HepG2 (cell line): ENCODE results near the gene VPS11. TPM values are rescaled to one million over a fixed set of nuclear protein-coding genes. Genes with fewer than 3 reads are reported as not detected.

Experiments
- ETV5 ChIP-seq: IDR thresholded peaks from 2 replicates; pipeline ENCODE4 v1.6.1; 2018; ENCODE audit warnings: missing biosample characterization, missing genetic modification reagents, inconsistent platforms, borderline replicate concordance
- HOXA3 ChIP-seq: sonication (generic); formaldehyde crosslinking; IDR thresholded peaks from 2 replicates; pipeline ENCODE4 v1.5.0; 2020; ENCODE audit warnings: missing genetic modification reagents
- NPAS2 ChIP-seq: sonication (generic); formaldehyde crosslinking; IDR thresholded peaks from 2 replicates; pipeline ENCODE4 v1.8.0; 2022; ENCODE audit warnings: mild to moderate bottlenecking, missing genetic modification reagents, borderline replicate concordance
- RARA ChIP-seq: IDR thresholded peaks from 2 replicates; pipeline ENCODE4 v1.6.1; 2016; ENCODE audit warnings: missing genetic modification reagents, missing compliant biosample characterization
- REL ChIP-seq: sonication (generic); formaldehyde crosslinking; conservative IDR thresholded peaks from 2 replicates; pipeline ENCODE4 v1.8.0; 2022; ENCODE audit warnings: mild to moderate bottlenecking, missing genetic modification reagents, moderate library complexity
- SNAPC2 ChIP-seq: sonication (generic); formaldehyde crosslinking; IDR thresholded peaks from 2 replicates; pipeline ENCODE4 v1.8.1; 2022; ENCODE audit warnings: mild to moderate bottlenecking, missing genetic modification reagents
- SOX5 ChIP-seq: IDR thresholded peaks from 2 replicates; pipeline ENCODE4 v1.6.1; 2016; ENCODE audit warnings: borderline replicate concordance
- ZNF546 ChIP-seq: sonication (generic); formaldehyde crosslinking; conservative IDR thresholded peaks from 2 replicates; pipeline ENCODE4 v1.8.1; 2023; ENCODE audit warnings: mild to moderate bottlenecking, missing genetic modification reagents
- ZNF550 ChIP-seq: sonication (generic); formaldehyde crosslinking; IDR thresholded peaks from 2 replicates; pipeline ENCODE4 v1.4.0; 2020; ENCODE audit warnings: mild to moderate bottlenecking, missing genetic modification reagents, borderline replicate concordance
- ZNF629 ChIP-seq: sonication (generic); formaldehyde crosslinking; conservative IDR thresholded peaks from 2 replicates; pipeline ENCODE4 v1.5.0; 2020; ENCODE audit warnings: missing genetic modification reagents
- ZNF652 ChIP-seq: IDR thresholded peaks from 2 replicates; pipeline ENCODE4 v1.6.1; 2016; ENCODE audit warnings: low read depth, borderline replicate concordance
- ZNF766 ChIP-seq: sonication (generic); formaldehyde crosslinking; IDR thresholded peaks from 2 replicates; pipeline ENCODE4 v1.5.0; 2020; ENCODE audit warnings: missing genetic modification reagents, borderline replicate concordance
- polyA plus RNA-seq, 8 experiments: library from polyadenylated mRNA; depleted of rRNA in 3 of 8; stranded (reverse) in 7 of 8; unstranded in 1 of 8; fragments of >200 nt; fragmentation: Illumina TruSeq in 4 of 8; extraction: Trizol in 4 of 8; gene quantifications; 2 replicates each; pipeline versions ENCODE4 v1.2.1 to v1.2.3, GENCODE V29; 2011 to 2016; ENCODE audit warnings: low read depth in 4 of 8, missing spikeins in 1 of 8, mixed read lengths in 1 of 8; ENCODE audit not compliant: insufficient read depth in 1 of 8
- total RNA-seq, 5 experiments: library from RNA; depleted of rRNA; stranded (reverse); fragments of >200 nt; fragmentation: Illumina TruSeq; extraction: Trizol; gene quantifications; 2 replicates each; pipeline ENCODE4 v1.2.3, GENCODE V29; 2016; ENCODE audit warnings: low read depth in 1 of 5
- TF ChIP-seq, protein P1 (sequence below): sonication (generic); formaldehyde crosslinking; conservative IDR thresholded peaks from 2 replicates; pipeline ENCODE4 v1.8.1; 2023; ENCODE audit warnings: missing genetic modification reagents
- TF ChIP-seq, protein P2 (sequence below): sonication (generic); formaldehyde crosslinking; IDR thresholded peaks from 2 replicates; pipeline ENCODE4 v1.9.0; 2021; ENCODE audit warnings: missing genetic modification reagents, mild to moderate bottlenecking, borderline replicate concordance
- TF ChIP-seq, protein P3 (sequence below): sonication (generic); formaldehyde crosslinking; IDR thresholded peaks from 2 replicates; pipeline ENCODE4 v1.5.0; 2020; ENCODE audit warnings: missing genetic modification reagents
- TF ChIP-seq, protein P4 (sequence below): IDR thresholded peaks from 2 replicates; pipeline ENCODE4 v1.6.1; 2016; ENCODE audit warnings: missing biosample characterization, missing genetic modification reagents, low read depth

Gene VPS11
- total and polyA plus RNA-seq, 2 of the 13 experiments (the other 11 are each of a cell fraction or from before 2014, with no cell fraction given) = 13.7 to 21.6 TPM

DNA sequence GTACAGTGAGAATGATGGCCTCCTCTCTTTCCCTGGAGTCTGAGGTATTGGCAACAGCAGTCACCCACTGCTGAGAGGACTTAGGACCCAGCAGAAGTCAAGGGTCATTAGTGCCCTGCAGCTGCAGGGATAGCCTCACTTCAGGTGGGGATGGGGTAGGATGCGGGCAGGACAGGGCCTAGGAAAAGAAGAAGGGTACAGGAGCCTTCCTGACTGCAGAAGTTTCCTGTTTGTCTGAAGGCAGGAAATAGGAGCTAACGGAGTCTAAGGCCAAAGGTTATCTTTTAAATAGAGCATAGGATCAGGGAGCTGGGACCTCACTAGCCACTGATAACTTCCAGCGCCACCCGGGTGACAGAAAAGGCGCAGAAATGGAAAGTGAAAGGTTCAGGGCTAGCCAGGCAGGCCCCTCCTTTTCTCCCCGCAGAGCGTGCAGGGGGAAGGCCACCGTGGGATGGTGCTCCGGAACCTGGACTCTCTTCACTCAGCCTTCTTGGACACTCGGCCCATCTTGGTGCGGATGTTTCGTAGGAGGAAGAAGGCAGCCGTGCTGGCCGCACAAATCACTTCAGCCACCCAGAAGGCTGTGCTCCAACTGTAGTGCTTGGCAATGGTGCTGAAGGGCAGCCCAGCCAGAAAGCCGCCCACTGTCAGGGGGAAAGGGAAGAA lies 43.1 kb upstream of the VPS11 start (continued):
- TF ChIP-seq, protein P1, sequence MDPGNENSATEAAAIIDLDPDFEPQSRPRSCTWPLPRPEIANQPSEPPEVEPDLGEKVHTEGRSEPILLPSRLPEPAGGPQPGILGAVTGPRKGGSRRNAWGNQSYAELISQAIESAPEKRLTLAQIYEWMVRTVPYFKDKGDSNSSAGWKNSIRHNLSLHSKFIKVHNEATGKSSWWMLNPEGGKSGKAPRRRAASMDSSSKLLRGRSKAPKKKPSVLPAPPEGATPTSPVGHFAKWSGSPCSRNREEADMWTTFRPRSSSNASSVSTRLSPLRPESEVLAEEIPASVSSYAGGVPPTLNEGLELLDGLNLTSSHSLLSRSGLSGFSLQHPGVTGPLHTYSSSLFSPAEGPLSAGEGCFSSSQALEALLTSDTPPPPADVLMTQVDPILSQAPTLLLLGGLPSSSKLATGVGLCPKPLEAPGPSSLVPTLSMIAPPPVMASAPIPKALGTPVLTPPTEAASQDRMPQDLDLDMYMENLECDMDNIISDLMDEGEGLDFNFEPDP = 0 out of 2 replicates have a peak, but pooled peaks have one; percentile 34
- TF ChIP-seq ZNF629 = no peak; the same call in 1 of the 2 replicates
- TF ChIP-seq ZNF550 (CRISPR knock-in tag) = no peak
- no peak for TF ChIP-seq SOX5 (CRISPR knock-in tag)
- TF ChIP-seq, protein P2, sequence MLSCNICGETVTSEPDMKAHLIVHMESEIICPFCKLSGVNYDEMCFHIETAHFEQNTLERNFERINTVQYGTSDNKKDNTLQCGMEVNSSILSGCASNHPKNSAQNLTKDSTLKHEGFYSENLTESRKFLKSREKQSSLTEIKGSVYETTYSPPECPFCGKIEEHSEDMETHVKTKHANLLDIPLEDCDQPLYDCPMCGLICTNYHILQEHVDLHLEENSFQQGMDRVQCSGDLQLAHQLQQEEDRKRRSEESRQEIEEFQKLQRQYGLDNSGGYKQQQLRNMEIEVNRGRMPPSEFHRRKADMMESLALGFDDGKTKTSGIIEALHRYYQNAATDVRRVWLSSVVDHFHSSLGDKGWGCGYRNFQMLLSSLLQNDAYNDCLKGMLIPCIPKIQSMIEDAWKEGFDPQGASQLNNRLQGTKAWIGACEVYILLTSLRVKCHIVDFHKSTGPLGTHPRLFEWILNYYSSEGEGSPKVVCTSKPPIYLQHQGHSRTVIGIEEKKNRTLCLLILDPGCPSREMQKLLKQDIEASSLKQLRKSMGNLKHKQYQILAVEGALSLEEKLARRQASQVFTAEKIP (CRISPR knock-in tag) = no peak
- TF ChIP-seq ZNF546 = no peak
- TF ChIP-seq NPAS2 (CRISPR knock-in tag) = no peak
- TF ChIP-seq, protein P3, sequence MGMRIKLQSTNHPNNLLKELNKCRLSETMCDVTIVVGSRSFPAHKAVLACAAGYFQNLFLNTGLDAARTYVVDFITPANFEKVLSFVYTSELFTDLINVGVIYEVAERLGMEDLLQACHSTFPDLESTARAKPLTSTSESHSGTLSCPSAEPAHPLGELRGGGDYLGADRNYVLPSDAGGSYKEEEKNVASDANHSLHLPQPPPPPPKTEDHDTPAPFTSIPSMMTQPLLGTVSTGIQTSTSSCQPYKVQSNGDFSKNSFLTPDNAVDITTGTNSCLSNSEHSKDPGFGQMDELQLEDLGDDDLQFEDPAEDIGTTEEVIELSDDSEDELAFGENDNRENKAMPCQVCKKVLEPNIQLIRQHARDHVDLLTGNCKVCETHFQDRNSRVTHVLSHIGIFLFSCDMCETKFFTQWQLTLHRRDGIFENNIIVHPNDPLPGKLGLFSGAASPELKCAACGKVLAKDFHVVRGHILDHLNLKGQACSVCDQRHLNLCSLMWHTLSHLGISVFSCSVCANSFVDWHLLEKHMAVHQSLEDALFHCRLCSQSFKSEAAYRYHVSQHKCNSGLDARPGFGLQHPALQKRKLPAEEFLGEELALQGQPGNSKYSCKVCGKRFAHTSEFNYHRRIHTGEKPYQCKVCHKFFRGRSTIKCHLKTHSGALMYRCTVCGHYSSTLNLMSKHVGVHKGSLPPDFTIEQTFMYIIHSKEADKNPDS = 0 out of 2 replicates have a peak, but pooled peaks have one; percentile 37
- peak; percentile 67 for TF ChIP-seq HOXA3 (CRISPR knock-in tag)
- TF ChIP-seq, protein P4, sequence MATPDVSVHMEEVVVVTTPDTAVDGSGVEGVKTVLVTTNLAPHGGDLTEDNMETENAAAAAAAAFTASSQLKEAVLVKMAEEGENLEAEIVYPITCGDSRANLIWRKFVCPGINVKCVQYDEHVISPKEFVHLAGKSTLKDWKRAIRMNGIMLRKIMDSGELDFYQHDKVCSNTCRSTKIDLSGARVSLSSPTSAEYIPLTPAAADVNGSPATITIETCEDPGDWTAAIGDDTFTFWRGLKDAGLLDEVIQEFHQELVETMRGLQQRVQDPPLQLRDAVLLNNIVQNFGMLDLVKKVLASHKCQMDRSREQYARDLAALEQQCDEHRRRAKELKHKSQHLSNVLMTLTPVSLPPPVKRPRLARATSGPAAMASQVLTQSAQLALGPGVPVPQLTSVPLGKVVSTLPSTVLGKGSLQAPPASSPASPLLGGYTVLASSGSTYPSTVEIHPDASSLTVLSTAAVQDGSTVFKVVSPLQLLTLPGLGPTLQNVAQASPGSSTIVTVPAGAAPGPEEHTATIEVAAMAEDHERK (CRISPR knock-in tag) = no peak
- peak; percentile 39; the same call in 1 of the 2 replicates for TF ChIP-seq ETV5 (CRISPR knock-in tag)
- TF ChIP-seq ZNF652 = no peak
- TF ChIP-seq RARA (CRISPR knock-in tag) = no peak
- no peak for TF ChIP-seq SNAPC2
- no peak for TF ChIP-seq ZNF766
- TF ChIP-seq REL = no peak
